ENCODE results near the gene MAPKAPK3. TPM values are rescaled to one million over a fixed set of nuclear protein-coding genes. Genes with fewer than 3 reads are reported as not detected.
A peak's percentile ranks its signal among the peaks of the same experiment; 100 is the strongest.

Gene MAPKAPK3
- total RNA-seq, 6 donors from 2014 or later, result 30.2 to 102 (median 70.1) TPM

GRCh38 chr3:50612234-50612882 lies 4.6 kb upstream of the MAPKAPK3 start:
- Histone ChIP-seq H3K36me3 (peaks cover 0 to 21% (median 7%) of the 10 kb centered on the region in 4 donors), H3K27ac (peak overlapping the region; percentile 84 to 96 (median 91)), H3K4me3 (peak overlapping the region; percentile 22 to 81 (median 75)), H3K9me3 (no peaks in the 10 kb centered on the region), H3K27me3 (no peaks in the 10 kb centered on the region), H3K4me1 (peaks cover 37 to 71% (median 68%) of the 10 kb centered on the region in 4 donors)
- ATAC-seq (ENCODE audit: low FRiP score in 2 of 2), result no peak
- WGBS, 2 donors, result 4 to 6% methylated on average over 16 to 29 of the region's 29 CpGs
- no peak for DNase-seq
- TF ChIP-seq POLR2AphosphoS5 (IDR thresholded peaks at IDR 0.05) (peak; percentile 4 to 49), POLR2A (IDR thresholded peaks at IDR 0.05) (peak in 2 of 4 donors; percentile 45 to 46), EP300 (IDR thresholded peaks at IDR 0.05) (no peak), CTCF (IDR thresholded peaks at IDR 0.05) (no peak)

GRCh38 chr3:50612970-50613846 lies 3.7 kb upstream of the MAPKAPK3 start:
- peak overlapping the region in 3 of 4 donors; percentile 70 to 81 (median 80) for H3K4me3 ChIP-seq
- H3K36me3 ChIP-seq, result peaks cover 0 to 12% (median under 1%) of the 10 kb centered on the region in 4 donors
- DNase-seq, result no peak
- no peaks in the 10 kb centered on the region for H3K27me3 ChIP-seq
- 70 to 71% methylated on average over 6 of the region's 6 CpGs for WGBS, 2 donors
- no peak for ATAC-seq (ENCODE audit: low FRiP score in 2 of 2)
- TF ChIP-seq EP300 (IDR thresholded peaks at IDR 0.05) (no peak), CTCF (IDR thresholded peaks at IDR 0.05) (no peak), POLR2AphosphoS5 (IDR thresholded peaks at IDR 0.05) (no peak), POLR2A (IDR thresholded peaks at IDR 0.05) (no peak)
- H3K9me3 ChIP-seq, result no peaks in the 10 kb centered on the region
- H3K4me1 ChIP-seq, result peaks cover 37 to 71% (median 67%) of the 10 kb centered on the region in 4 donors
- peak overlapping the region; percentile 84 to 96 (median 91) for H3K27ac ChIP-seq

GRCh38 chr3:50615190-50615589 lies 1.8 kb upstream of the MAPKAPK3 start:
- Histone ChIP-seq H3K36me3 (no peaks in the 10 kb centered on the region), H3K9me3 (no peaks in the 10 kb centered on the region), H3K4me1 (peaks cover 47 to 72% (median 67%) of the 10 kb centered on the region in 4 donors), H3K27ac (no peak overlapping the region), H3K4me3 (no peak overlapping the region), H3K27me3 (no peaks in the 10 kb centered on the region)
- ATAC-seq (ENCODE audit: low FRiP score in 2 of 2) (no peak), DNase-seq (no peak)
- WGBS, 2 donors, result 68 to 78% methylated on average over 1 of the region's 1 CpG
- TF ChIP-seq POLR2A (IDR thresholded peaks at IDR 0.05) (no peak), CTCF (IDR thresholded peaks at IDR 0.05) (no peak), POLR2AphosphoS5 (IDR thresholded peaks at IDR 0.05) (no peak), EP300 (IDR thresholded peaks at IDR 0.05) (no peak)

GRCh38 chr3:50616003-50616769 lies 765 bp upstream of the MAPKAPK3 start:
- Histone ChIP-seq H3K36me3 (no peaks in the 10 kb centered on the region), H3K4me3 (peak overlapping the region; percentile 63 to 97 (median 90)), H3K9me3 (no peaks in the 10 kb centered on the region), H3K27ac (peak overlapping the region; percentile 95 to 97 (median 96)), H3K4me1 (peaks cover 43 to 71% (median 68%) of the 10 kb centered on the region in 4 donors), H3K27me3 (no peaks in the 10 kb centered on the region)
- TF ChIP-seq CTCF (IDR thresholded peaks at IDR 0.05) (peak; percentile 95 to 99 (median 98)), EP300 (IDR thresholded peaks at IDR 0.05) (no peak), POLR2AphosphoS5 (IDR thresholded peaks at IDR 0.05) (no peak), POLR2A (IDR thresholded peaks at IDR 0.05) (peak in 1 of 4 donors; percentile 30)
- DNase-seq (peak in 1 of 2 donors; percentile 92), ATAC-seq (ENCODE audit: low FRiP score in 2 of 2) (peak; percentile 78 to 86)
- 0 to 1% methylated on average over 13 to 24 of the region's 24 CpGs for WGBS, 2 donors

Data from upper lobe of left lung (tissue), 6 donors.